ENCODE measurements around the gene LCN2.

LCN2 gene

GRCh38 chr9:128151309-128152132 is 2.3 kb downstream of the LCN2 start:
- DNase-seq: no peak

DNA sequence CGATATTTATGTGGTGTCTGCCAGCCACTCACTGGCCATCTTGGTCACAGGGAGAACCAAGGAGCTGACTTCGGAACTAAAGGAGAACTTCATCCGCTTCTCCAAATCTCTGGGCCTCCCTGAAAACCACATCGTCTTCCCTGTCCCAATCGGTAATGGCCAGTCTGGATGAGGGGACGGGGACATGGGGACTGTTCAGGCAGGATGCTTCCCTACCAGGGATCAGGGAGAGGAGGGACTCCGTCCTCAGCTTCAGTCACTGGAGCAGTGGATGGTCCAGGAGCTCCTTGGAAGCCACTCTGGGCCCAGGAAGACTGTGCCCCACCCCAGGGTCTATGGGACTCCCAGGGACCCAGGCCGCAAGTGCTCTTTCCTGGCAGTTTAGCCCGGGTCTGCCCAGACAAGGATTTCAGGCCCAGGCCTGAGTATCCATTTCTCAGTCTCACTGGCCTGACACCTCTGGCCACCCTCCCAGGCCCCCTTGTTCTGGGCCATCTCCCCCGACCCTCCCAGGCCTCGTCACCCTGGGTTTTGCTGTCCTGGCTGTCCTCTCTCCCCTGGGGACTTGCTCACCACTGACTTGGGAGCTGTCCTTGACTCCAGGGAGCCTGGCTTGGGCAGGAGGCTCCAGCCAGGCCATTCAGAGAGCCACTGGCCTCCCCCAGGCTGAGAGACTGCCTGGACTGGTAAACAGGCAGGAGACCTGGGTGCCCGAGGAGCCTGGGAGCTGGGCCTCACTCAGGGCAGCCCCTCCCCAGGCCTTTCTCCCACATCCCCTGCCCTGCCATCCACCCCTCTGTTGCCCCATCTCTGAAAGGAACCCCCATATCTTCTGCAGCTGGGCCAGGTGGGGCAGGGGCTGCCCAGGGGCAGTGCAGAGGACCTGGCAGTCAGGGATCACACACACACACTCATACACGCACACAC is 3.1 kb downstream of the LCN2 start:
- no peak for DNase-seq

- no peak for DNase-seq
Observed at GRCh38 chr9:128153060-128153946, 4.0 kb downstream of the LCN2 start.

DNA sequence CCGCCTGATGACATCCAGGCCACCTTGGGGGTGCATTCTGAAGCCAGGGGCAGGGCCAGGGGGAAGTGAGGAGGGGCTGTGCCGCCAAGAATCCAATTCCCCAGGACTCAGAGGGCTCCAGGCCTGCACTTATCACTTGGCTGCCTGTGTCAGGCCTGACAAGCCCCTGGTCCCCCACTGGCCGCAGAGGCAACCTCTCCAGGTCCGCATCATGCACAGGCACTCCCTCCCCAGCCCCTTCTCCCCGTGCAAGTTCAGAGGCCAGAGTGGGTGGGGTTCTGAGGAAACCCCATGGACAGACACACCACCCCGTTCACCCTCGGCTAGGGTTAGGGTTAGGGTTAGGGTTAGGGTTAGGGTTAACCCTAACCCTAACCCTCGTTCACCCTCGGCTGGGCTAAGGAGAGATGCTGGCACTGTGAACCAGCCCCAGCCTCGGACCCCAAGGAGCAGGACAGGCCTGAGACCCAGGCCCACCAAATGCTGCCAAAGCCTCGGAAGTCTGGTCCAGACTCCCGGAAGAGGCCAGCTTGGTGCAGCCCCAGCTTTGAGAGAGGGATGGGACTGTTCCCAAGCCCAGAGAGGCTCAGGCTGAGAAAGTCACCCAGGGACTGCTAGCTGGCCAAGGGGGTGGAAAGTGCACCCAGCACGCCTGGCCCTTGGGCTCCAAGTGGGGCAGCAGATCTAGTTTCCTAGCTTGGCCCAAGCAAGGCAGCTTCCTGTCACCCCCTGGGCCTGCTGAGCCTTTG is 4.9 kb downstream of the LCN2 start:
- DNase-seq: no peak

- no peak for DNase-seq
Observed at GRCh38 chr9:128155736-128156500, 6.7 kb downstream of the LCN2 start.

- DNase-seq: no peak
Observed at GRCh38 chr9:128159522-128159783, 10.2 kb downstream of the LCN2 start.

- DNase-seq: peak; percentile 78 to 88
Observed at GRCh38 chr9:128159784-128160602, 10.7 kb downstream of the LCN2 start, which contains the start of gene BBLN. Gene BBLN (plus strand): TSS chr9:128160265. CDS start chr9:128160408, 143 bp downstream.

DNA sequence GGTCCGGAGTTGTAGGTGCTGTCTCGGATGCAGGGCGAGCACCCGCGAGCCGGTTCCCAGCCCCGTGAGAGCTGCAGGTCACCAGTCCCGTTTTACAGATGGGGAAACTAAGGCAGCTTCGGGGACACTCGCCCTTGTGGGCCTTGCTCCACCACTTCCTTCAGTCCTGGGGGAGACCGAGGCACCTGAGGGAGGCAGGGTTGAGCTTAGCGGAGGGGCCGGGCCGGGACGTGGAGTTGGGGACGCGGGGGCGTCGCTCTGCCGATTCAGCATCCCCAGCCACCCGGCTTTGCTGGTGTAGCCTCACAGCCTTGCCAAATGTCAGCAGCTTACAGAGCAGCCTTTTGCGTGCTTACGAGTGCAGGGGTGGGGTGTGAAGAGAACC is 11.3 kb downstream of the LCN2 start:
- DNase-seq: no peak

DNA sequence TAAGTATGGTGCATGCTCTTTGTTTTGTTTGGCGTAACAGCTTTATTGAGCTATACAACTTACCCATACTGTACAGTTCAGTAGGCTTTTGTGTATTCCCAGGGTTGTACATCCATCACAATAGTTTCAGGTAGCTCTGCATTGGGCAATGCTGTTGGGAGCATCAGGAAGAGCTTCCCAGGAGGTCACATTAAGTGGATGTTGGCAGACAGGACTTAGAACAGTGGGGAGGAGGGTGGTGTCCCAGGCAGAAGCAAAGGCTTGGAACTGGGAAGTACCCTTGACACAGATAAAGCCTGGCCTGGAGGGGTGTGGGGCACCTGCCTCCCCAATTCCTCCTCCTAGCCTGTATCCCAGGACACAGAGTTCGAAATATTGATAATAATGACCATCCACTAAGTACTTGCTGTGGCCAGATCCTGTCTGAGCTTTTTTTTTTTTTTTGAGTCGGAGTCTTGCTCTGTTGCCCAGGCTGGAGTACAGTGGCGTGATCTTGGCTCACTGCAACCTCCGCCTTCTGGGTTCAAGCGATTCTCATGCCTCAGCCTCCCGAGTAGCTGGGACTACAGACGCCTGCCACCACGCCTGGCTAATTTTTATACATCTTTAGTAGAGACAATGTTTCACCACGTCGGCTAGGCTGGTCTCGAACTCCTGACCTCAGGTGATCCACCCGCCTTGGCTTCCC is 12.1 kb downstream of the LCN2 start:
- no peak for DNase-seq

DNA sequence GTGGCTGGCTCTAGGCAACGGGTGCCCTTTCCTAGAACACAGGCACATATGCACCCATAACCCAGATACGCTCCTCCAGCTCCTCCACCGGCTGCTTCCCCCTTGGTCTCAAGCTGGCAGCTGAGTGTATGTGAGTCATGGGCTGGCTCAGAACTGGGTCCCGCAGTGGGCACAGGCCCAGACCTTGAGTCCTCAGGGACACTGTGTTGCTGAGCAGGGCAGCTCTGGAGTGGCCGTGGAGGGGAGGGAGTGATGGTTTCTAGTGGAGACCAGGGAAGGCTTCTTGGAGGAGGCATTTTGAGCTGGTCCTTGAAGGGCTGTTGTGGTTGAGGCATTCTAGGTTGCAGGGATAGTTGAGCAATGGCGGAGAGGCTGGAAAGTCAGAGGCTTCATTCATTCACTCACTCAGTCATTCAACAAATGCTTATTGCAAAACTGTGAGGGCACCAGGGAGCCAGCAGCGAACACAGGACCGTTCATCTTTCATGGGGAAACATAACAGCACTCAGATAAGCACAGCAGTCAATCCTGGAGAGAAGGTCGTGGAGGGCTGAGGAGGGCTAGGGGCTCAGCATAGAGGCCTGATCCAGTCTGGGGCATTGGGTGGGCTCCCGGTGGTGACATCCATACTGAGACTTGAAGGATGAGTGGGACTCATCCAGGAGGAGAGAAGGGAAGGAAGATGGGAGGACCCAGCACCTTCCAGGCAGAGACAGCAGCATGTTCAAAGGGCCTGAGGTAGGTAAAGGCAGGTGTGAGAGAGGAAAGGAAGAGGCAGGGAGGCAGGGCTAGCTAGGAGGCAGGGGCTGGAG is 13.2 kb downstream of the LCN2 start:
- no peak for DNase-seq

DNA sequence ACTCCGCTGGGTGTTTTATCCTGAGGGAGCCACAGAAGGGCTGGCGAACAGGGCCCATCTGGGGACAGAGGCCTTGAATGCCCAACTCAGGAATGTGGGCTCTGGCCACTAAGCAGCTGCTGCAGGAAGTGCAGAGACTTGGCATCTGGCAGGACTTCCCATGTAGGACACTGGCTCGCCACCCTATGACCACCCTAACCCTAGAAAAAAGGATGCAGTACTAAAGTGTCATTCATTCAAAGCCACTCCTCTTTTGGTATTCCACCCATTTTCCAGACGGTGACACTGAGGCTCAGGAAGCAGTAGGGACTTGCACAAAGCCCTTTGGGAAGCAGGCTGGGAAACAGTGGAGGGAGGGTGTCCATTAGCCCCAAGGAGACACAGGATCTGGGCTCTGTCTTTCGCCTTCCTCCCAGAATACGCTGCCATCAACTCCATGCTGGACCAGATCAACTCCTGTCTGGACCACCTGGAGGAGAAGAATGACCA is 13.8 kb downstream of the LCN2 start:
- no peak for DNase-seq

- no peak for DNase-seq
Observed at GRCh38 chr9:128163523-128164306, 14.5 kb downstream of the LCN2 start.

DNA sequence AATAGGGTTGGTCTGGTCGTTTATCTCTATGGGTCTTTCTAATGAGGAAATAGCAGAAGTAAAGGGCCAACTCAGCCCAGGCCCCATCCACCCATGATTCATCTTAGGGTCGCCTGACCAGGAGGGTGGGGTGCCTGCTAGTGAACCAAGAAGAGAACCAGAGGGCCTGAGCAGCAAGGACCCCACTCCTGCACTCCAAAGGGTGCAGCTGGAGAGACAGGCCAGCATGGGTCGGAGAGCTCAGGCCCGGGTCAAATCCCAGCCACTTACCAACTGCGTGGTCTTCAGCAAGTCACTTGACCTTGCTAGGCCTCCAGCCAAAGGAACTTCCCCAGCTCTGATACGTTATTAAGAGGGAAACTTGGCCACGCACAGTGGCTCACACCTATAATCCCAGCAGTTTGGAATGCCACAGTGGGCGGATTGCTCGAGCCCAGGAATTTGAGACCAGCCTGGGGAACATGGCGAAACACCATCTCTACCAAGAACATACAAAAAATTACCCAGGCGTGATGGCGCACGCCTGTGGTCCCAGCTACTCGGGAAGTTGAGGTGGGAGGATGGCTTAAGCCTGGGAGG is 15.1 kb downstream of the LCN2 start:
- DNase-seq: no peak

DNA sequence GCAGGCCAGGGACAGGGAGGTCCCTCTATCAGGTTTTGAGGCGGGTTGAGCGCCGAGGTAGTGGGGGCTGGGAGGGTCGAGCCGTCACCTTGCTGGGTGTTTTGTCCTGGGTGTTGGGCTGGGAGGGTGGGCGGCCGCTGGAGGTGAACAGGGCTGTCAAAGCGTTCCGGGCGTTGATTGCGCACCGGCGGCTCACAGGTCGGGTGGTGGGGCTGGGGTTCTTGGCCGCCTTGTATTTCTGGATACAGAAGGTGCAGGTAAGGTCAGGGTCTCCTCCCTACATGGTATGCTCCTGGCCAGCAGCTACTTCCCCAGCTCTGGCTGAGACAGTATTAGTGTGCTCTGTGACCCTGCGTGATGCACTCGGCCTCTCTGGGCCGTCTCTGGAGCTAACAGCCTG is 16.9 kb downstream of the LCN2 start:
- no peak for DNase-seq

DNA sequence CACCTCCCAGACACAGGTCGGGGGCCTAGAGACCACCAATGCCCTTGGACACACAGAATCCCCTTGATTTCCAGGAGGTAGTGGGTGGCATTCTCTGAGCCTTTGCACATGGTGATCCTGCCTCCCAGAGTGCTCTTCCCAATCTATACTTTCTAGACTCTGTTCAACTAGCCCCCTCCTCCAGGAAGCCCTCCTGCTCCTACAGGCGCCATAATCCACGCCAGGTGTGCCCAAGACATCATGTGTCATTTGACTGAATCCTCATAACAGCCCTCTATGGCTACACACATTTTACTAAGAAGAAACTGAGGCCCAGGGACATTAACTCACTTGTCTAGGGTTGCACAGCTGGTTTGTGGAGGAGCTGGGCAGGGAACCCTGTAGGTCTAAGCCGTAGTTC is 18.0 kb downstream of the LCN2 start:
- no peak for DNase-seq

- no peak for DNase-seq
Observed at GRCh38 chr9:128168731-128169308, 19.6 kb downstream of the LCN2 start.

- no peak for DNase-seq
Observed at GRCh38 chr9:128169492-128169891, 20.2 kb downstream of the LCN2 start.
